ENCODE results near the gene TGFBR3.

GRCh38 chr1:91730801-91731732, 154.9 kb downstream of the TGFBR3 start:
- TF ChIP-seq CTCF (IDR thresholded peaks at IDR 0.05; ENCODE audit: borderline replicate concordance, extremely low read depth, low read length, poor library complexity, severe bottlenecking) = no peak
- no peak for TF ChIP-seq EZH2 (IDR thresholded peaks at IDR 0.05; ENCODE audit: borderline replicate concordance, low read depth, low read length, severe bottlenecking)

Measured in DND-41 (cell line).